HFFc6 (cell line): ENCODE data around the gene ATF4. TPM values are rescaled to one million over a fixed set of nuclear protein-coding genes. Genes with fewer than 3 reads are reported as not detected.

Experiments used
- DNase-seq: peaks from one replicate; pipeline ENCODE4 v3.0.0-alpha.2; 2018
- H3K27ac Mint-ChIP-seq: 2 replicates; pipeline ENCODE4 v1.8.0; 2020; ENCODE audit warnings: mild to moderate bottlenecking, mixed read lengths
- H3K27me3 Mint-ChIP-seq: 2 replicates; pipeline ENCODE4 v1.8.0; 2021; ENCODE audit warnings: mild to moderate bottlenecking, moderate library complexity, mixed read lengths; ENCODE audit not compliant: insufficient read depth
- H3K36me3 Mint-ChIP-seq: 2 replicates; pipeline ENCODE4 v1.8.0; 2021; ENCODE audit warnings: low read depth, mixed read lengths
- H3K4me1 Mint-ChIP-seq: 2 replicates; pipeline ENCODE4 v1.8.0; 2020; ENCODE audit warnings: low read depth, mixed read lengths
- H3K4me3 Mint-ChIP-seq: 2 replicates; pipeline ENCODE4 v1.8.0; 2020; ENCODE audit warnings: mild to moderate bottlenecking, moderate library complexity, mixed read lengths
- H3K9me3 Mint-ChIP-seq: 2 replicates; pipeline ENCODE4 v1.8.0; 2020; ENCODE audit warnings: mild to moderate bottlenecking, mixed read lengths
- CTCF ChIP-seq: fragments of 200-600 bp; sonication (generic); IDR thresholded peaks from 2 replicates; pipeline ENCODE4 v1.5.0; 2021; ENCODE audit warnings: antibody characterized with exemption, mild to moderate bottlenecking
- total RNA-seq, 6 experiments: library from RNA; stranded (reverse); fragmentation: NEBNext Ultra II Directional; extraction: Animal tissue kit (Norgen Biotek cat#: 25700); gene quantifications; 2 replicates in 1 of 6; 3 replicates in 5 of 6; pipeline ENCODE4 v1.2.3, GENCODE V29; 2021

The ATF4 gene
- total RNA-seq, 6 experiments from 2014 or later: 227 to 271 (median 249) TPM

- H3K27ac Mint-ChIP-seq: peak overlapping the region; percentile 62
- peak; percentile 87 for DNase-seq
- TF ChIP-seq CTCF: peak; percentile 96
- no peaks in the 10 kb centered on the region for H3K9me3 Mint-ChIP-seq
- peak overlapping the region; percentile 28; the same call in 1 of the 2 replicates for H3K4me3 Mint-ChIP-seq
- peaks cover 65% of the 10 kb centered on the region for H3K4me1 Mint-ChIP-seq
- H3K36me3 Mint-ChIP-seq: peaks cover 24% of the 10 kb centered on the region
- peaks cover 21% of the 10 kb centered on the region for H3K27me3 Mint-ChIP-seq
These were observed 8.5 kb downstream of the ATF4 start for GRCh38 chr22:39528681-39529486.

- peak; percentile 55 for TF ChIP-seq CTCF
- H3K4me3 Mint-ChIP-seq: no peak overlapping the region
- H3K27ac Mint-ChIP-seq: peak overlapping the region; percentile 59; the same call in 1 of the 2 replicates
- H3K4me1 Mint-ChIP-seq: peaks cover 62% of the 10 kb centered on the region
- no peak for DNase-seq
- peaks cover 24% of the 10 kb centered on the region for H3K36me3 Mint-ChIP-seq
- no peaks in the 10 kb centered on the region for H3K9me3 Mint-ChIP-seq
- H3K27me3 Mint-ChIP-seq: peaks cover 16% of the 10 kb centered on the region
These were observed 9.1 kb downstream of the ATF4 start for GRCh38 chr22:39529487-39529851.

GRCh38 chr22:39530116-39530515, 9.8 kb downstream of the ATF4 start:
- no peak for TF ChIP-seq CTCF
- Mint-ChIP-seq H3K9me3 (no peaks in the 10 kb centered on the region), H3K27me3 (peaks cover 9% of the 10 kb centered on the region; the same call in 1 of the 2 replicates), H3K27ac (peak overlapping the region; percentile 54; the same call in 1 of the 2 replicates), H3K4me3 (peak overlapping the region; percentile 9), H3K36me3 (peaks cover 24% of the 10 kb centered on the region), H3K4me1 (peaks cover 57% of the 10 kb centered on the region)
- DNase-seq: no peak

GRCh38 chr22:39530692-39531331, 10.4 kb downstream of the ATF4 start:
- Mint-ChIP-seq H3K27ac (peak overlapping the region; percentile 54), H3K27me3 (peaks cover 5% of the 10 kb centered on the region; the same call in 1 of the 2 replicates), H3K36me3 (peaks cover 20% of the 10 kb centered on the region), H3K9me3 (no peaks in the 10 kb centered on the region), H3K4me1 (peaks cover 57% of the 10 kb centered on the region), H3K4me3 (peak overlapping the region; percentile 91)
- peak; percentile 61 for TF ChIP-seq CTCF
- no peak for DNase-seq

- Mint-ChIP-seq H3K36me3 (peaks cover 20% of the 10 kb centered on the region), H3K4me3 (peak within 1 kb of the TSS; percentile 91), H3K4me1 (peaks cover 52% of the 10 kb centered on the region), H3K27ac (peak within 1 kb of the TSS; percentile 87), H3K9me3 (no peaks in the 10 kb centered on the region), H3K27me3 (peaks cover 6% of the 10 kb centered on the region)
- TF ChIP-seq CTCF: no peak
- DNase-seq: peak; percentile 98
These were observed 12.1 kb downstream of the ATF4 start, which contains the start of gene RPS19BP1 for GRCh38 chr22:39532215-39533073. Gene RPS19BP1 (minus strand): TSS chr22:39532748. CDS start chr22:39532738, 10 bp downstream.
